SK-N-SH treated with all-trans-retinoic acid at 6 μM for 48 hours (cell line): ENCODE data around the gene PRX.
"Not testable (repeated sequence)": the region's sequence is repeated elsewhere in the genome, so short reads cannot be mapped to it uniquely, and the experiment has no call there.

Experiments
- ARNTL ChIP-seq: fragments of 450-650 bp; formaldehyde crosslinking; IDR thresholded peaks from 2 replicates; pipeline ENCODE4 v1.5.0; 2020; ENCODE audit warnings: low read depth, mild to moderate bottlenecking, moderate library complexity, borderline replicate concordance
- BACH2 ChIP-seq: fragments of 250-450 bp; sonication (Bioruptor Pico); IDR thresholded peaks from 2 replicates; pipeline ENCODE4 v1.9.0; 2021; ENCODE audit warnings: mild to moderate bottlenecking, borderline replicate concordance
- CSDC2 ChIP-seq: fragments of 250-450 bp; sonication (Bioruptor Pico); IDR thresholded peaks from 2 replicates; pipeline ENCODE4 v1.5.0; 2020; ENCODE audit warnings: mild to moderate bottlenecking, moderate library complexity
- ISL1 ChIP-seq: fragments of 250-450 bp; sonication (Bioruptor Pico); IDR thresholded peaks from 2 replicates; pipeline ENCODE4 v2.1.2; 2022; ENCODE audit warnings: mild to moderate bottlenecking, moderate library complexity
- PATZ1 ChIP-seq: fragments of 250-450 bp; sonication (Bioruptor Pico); IDR thresholded peaks from 2 replicates; pipeline ENCODE4 v1.8.0; 2020; ENCODE audit warnings: mild to moderate bottlenecking, moderate library complexity, borderline replicate concordance
- RARB ChIP-seq: fragments of 250-450 bp; sonication (Bioruptor Pico); IDR thresholded peaks from 2 replicates; pipeline ENCODE4 v1.8.0; 2021; ENCODE audit warnings: mild to moderate bottlenecking, moderate library complexity
- ZC3H10 ChIP-seq: fragments of 250-450 bp; sonication (Bioruptor Pico); IDR thresholded peaks from 2 replicates; pipeline ENCODE4 v1.5.1; 2021; ENCODE audit warnings: mild to moderate bottlenecking, moderate library complexity
- ZFP3 ChIP-seq: fragments of 250-450 bp; sonication (Bioruptor Pico); IDR thresholded peaks from 2 replicates; pipeline ENCODE4 v1.5.0; 2020; ENCODE audit warnings: mild to moderate bottlenecking, moderate library complexity
- ZNF8 ChIP-seq: fragments of 450-650 bp; formaldehyde crosslinking; IDR thresholded peaks from 2 replicates; pipeline ENCODE4 v1.5.0; 2020; ENCODE audit warnings: mild to moderate bottlenecking, moderate library complexity

- TF ChIP-seq BACH2 (CRISPR knock-in tag); PATZ1; ZC3H10 (CRISPR knock-in tag); ISL1 (CRISPR knock-in tag); ZNF8 (CRISPR knock-in tag); RARB (CRISPR knock-in tag); CSDC2; ZFP3; ARNTL (CRISPR knock-in tag): not testable (repeated sequence)
Observed at GRCh38 chr19:40430242-40430641, 17.1 kb upstream of the PRX start.
